ENCODE results near the gene ENAH.
"Not testable (repeated sequence)": the region's sequence is repeated elsewhere in the genome, so short reads cannot be mapped to it uniquely, and the experiment has no call there.

ENAH gene

DNA sequence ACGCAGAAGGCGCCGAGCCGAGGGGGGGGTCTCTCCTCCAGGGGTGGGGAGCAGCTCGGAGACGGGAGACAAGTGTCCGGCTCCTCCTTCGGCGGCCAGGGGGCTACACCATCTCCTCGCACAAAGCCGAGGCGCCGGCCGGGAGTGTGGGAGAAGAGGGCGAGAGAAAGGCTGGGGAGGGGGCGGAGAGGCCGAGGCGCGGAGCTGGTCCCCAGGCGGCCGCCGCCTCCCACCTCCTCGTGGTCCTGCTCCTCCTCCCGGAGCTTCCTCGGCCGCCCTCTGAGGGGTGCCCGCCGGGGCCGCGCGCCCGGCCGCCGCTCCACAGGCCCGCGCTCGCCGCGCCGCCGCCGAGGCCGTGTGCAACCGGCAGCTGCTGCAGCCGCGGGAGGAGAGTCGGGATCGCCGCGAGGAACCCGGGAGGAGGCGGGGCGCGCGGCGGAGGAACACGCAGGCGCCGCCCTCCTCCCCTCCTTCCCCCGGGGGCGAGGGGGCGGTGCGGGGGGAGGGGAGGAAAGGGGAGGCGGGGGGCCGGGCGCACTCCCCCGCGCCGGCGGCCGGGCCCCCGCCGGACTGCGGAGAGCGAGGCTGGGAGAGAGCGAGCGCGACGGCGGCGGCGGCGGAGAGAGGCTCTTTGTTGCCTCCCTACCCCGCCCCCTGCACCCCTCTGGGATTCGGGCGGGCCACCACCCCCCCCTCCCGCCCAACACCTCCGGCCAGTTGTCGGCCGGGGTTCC is at the start of gene ENAH:
Gene ENAH (minus strand): TSS at position 395 of the 734 bp plus-strand sequence. CDS start 433 bp downstream, outside the sequence.
- DNase-seq = peak; percentile 29

DNA sequence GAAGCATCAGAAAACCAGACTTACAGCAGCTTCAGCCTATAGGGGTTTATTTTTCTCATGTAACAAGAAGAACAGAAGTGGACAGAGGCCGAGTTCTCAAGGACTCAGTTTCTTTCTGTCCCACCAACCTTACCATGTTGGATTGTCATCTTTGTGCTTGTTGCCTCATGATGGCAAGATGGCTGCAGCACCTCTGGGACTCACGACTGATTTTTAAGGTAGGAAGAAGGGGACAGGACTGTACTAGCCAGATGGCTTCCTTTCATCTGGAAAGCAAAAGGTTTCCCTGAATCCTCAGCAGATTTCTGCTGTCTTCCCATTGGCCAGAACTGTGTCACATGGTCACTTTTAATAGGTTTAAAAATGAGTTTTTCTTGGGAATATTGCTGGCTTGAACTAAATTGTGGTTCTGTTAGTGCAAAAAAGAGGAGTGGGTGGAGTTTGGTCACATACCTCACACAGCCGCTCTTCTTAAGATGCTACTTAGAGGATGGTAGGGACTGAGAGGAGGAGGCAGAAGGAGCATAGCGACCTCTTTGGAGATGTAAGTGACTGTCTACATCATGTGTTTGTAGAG is 48.1 kb upstream of the ENAH start:
- no peak for DNase-seq

DNA sequence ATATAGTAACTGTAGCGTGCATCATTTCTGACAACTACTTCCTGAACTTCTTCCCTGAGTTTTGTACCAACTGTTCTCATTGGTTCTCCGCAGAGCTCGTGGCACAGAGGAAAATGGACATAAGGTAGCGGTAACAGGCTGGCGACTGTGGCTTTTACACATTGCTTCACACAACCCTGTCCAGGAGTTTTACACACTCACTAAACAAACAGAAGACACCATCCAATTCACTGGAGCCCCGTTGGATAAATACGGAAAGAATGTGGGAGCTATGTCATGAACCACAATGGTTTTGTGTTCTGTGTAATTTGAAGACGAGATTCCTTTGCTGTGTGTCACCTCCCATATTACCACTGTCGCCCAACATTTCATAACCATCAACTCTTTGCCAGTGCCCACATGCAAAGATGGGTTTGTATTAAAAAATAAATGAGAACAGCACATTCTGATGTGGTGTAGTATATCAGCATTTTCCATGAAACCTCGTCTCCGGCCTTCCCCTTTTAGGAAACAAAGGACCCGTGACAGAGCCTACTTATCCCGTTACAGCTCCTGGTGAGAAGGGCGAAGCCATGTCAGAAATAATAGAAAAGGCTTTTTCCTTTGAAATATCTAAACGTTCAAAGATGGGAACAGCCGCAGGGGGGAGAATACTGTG is 47.4 kb upstream of the ENAH start:
- DNase-seq = no peak

DNA sequence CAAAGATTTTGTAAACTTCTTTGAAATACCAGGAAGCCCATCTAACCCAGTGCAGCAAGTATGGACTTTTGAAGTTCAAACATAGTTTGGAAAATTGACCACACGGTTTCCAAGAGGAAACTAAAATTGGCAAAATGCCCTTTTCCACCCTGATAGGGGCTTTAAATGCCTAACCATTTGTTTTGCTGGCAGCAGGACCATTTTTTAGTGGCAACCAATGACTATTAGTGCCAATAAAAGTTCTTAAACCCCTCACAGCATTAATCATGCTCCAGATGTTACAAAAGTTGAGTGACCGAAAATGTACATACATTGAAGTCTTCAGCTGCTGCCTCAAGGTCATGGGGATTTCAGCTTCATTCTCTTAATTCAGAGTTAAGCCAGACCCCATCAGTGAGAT is 46.4 kb upstream of the ENAH start:
- no peak for DNase-seq

DNA sequence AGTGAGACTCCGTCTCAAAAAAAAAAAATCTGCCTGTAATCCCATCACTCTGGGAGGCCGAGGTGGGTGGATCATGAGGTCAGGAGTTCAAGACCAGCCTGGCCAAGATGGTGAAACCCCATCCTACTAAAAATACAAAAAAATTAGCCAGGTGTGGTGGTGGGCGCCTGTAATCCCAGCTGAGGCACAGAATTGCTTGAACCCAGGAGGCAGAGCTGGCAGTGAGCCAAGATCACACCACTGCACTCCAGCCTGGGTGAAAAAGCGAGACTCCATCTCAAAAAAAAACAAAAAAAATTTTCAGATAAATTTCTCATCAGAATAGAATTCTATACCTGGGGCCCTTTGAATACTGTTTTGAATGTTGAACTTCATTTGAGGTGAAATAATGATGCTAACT is 45.3 kb upstream of the ENAH start:
- not testable (repeated sequence) for DNase-seq

DNA sequence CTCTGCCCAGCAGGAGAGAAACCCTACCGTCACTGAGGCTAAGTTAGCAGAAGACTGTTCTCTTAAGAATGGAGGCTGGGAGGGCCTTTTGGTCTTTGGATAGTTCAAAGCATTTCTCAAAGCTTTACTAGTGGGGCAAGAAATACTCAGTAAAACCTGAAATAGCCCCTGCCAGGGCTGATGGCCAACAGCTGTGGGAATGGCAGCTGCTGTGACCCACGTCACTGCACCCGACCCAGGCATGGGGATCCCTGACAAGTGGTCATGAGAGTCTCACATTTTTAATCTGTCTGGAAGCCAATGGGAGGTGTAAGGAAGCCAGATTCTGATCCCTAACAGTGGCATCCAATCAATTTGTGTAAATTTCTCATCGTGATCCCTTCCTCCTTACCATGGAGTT is 44.5 kb upstream of the ENAH start:
- no peak for DNase-seq

DNA sequence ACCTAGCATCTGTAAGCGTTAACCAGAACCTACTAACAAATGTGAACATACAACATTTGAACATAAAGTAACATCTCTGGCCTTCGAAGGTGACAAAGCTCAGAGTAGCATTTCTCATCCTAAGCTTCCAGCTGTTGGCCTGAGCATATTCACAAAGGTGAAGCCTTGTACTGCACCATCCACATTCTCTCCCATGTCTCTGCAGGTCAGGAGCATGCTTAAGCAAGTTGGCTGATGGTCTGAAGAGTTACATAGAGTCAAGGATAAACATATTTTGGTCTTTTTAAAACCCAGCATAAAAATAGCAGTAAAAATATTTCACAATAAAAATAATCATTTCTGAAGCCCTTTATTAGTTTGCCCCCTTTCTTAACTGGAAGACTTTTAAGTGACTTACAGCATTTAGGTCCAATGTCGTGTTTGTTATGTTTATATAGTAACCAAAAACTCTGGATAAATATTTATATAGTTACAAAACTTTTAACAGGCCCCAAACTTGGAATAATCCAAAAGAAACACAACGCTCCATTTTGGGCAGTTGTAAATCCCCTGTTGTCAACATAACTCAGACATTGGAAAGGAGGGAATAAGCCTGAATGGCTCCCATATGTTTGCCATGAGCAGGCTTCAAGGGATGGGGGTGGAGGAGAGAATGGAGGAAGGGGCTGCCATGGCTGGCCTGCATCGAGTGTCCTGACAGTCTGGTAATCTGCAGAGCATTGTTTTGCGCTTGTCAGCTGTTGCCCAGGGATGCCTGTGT is 42.8 kb upstream of the ENAH start:
- no peak for DNase-seq

DNA sequence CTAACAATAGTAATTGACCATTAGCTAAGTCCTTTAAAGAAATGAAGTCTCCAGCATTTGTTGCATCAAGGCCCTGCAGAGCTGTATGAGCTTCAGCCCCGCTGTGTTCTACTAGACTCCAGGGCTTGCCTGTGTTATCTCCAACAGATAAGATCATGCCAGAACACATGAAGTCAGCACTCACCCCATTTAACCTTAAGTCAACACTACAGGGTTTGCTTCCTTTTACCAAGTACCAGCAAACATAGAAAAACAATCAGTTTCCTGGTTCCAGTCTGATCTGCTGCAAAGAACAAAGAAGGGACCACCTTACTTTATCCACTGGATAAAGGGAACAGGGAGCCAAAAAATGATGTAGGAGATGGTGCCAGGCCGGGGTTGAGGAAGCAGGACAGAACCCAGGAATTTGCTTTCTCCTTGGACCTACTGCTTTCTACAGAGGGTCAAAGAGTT is 41.3 kb upstream of the ENAH start:
- DNase-seq = no peak

DNA sequence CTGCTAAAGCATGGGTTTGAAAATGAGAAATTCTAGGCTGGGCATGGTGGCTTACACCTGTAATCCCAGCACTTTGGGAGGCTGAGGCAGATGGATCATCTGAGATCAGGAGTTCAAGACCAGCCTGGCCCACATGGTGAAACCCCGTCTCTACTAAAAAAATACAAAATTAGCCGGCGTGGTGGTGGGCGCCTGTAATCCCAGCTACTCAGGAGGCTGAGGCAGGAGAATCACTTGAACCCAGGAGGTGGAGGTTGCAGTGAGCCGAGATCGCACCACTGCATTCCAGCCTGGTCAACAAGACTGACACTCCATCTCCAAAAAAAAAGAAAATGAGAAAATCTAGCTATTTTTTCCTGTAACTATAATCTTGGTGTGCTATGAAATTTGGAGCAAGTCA is 40.8 kb upstream of the ENAH start:
- DNase-seq = not testable (repeated sequence)

DNA sequence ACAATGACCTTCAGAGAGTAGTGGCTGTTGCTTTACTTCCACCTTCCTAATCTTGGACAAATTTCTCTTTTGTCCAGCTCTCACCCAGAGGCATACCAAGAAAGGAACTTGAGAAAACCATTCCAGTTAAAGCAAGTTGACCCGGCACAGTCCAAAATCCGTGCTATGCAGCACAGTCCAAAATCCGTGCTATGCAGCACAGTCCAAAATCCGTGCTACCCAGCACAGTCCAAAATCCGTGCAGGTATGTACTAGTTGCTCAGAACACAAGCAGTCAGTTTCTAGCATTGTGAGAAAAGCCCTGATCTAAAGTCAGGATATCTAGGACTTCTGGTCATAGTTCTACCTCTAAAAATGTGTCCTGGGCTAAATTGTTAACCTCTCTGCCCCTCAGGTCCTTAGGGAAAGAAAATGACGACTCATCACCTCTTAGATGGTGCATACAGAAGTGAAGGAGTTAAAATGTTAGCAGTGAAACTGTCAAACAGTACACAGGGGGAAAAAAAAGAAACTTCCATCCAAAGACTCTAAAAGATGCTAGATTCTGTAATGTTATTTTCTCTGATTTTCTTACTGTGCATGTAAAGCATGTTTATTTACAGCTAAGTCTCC is 40.3 kb upstream of the ENAH start:
- no peak for DNase-seq

DNA sequence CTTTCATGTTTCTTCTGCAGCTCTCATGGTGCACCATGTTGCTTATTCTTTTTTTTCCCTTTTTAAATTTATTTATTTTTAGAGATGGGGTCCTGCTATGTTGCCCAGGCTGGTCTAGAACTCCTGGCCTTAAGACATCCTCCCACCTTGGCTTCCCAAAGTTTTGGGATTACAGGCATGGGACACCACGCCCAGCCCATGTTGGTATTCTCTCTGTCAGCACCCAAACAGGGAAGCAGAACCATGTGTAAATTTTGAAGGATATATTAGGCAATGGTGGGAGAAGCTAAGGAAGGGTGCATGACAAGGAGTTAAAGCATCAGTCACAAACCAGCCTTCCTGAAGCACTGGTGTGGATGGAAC is 39.6 kb upstream of the ENAH start:
- DNase-seq = no peak

DNA sequence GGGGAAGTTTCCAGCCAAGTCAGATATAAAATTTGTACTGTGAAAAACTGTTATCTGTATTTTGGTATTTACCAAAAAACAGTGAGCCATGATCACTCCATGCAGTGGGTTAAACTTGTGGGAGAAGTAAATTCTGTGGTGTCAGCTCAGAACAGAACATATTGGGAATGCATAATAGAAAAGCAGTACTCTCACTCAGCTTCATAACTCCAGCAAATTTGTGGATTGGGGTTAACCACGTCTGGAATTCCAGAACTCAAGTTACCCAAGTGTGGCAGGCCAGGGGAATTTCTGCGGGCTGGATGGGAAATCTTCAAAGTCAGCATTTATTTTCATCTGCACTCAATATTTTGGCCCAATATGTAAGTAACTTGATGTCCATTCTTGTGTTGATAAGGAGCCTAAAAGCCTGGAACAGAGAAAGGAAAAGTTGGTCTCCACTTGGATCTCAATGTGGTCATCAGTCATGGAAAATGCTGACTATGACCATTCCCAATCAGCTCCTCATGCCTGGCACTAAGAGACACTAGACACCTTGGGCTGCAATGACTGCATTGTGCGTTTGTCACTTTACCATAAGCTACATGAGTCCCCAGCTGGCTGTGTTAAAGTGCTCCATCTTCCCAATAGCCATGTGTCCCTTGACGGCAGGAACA is 39.1 kb upstream of the ENAH start:
- no peak for DNase-seq

DNA sequence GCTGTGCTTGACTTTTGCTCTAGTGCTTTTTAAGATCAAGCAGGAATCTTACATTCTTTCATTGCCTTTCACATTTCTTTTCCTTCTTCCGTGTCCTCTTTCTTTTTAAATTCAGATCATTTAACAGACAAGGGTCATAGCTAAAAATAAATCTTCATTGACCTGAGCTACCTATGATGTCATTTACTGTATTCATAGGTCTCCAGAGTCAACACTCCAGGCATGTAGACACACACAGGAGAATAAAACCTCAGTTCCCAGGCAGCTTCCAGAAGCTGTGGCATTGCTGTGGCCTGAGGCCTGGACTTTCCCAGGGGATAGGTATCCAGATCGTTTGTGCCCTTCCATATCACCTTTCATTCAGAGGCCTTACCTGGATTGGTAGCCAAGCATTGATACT is 38.5 kb upstream of the ENAH start:
- no peak for DNase-seq

DNA sequence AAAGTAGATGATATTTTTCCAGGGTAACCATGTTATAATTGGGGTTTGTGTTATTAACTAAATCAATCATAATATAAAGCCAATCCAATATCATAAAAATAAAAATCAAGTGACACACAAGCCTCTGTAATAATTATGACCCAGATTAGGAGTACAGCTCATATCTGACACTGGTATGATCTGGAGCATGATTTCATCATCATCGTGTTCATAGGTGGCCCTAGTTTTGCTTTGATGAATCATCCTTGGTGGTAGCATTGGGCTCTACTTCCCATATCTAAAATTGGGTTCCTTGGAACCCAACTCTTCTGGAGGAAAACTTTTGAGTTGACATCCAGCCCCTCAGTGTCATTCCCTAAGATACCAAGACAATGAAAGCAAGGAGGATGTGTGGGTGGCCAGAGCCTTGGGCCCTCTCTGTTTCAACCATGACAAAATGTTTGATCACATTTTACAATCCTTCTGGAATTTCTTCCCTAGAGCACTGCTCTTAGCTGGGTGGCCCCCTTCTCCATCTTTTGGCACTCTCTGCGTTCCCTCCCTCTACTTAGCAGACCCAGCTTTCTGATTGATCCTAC is 37.0 kb upstream of the ENAH start:
- DNase-seq = no peak

DNA sequence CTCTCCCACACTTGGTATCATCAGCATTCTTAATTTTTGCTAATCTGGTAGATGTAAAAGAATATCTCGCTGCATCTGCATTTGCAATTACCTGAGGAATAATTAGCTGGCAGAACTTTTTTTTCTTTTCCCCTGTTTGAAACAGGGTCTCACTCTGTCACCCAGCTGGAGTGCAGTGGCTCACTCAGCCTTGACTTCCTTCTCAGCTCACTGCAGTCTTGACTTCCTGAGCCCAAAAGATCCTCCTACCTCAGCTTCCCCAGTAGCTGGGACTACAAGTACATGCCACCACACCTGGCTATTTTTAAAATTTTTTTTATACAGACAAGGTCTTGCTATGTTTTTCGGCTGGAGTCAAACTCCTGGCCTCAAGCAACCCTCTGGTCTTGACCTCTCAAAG is 35.4 kb upstream of the ENAH start:
- no peak for DNase-seq

DNA sequence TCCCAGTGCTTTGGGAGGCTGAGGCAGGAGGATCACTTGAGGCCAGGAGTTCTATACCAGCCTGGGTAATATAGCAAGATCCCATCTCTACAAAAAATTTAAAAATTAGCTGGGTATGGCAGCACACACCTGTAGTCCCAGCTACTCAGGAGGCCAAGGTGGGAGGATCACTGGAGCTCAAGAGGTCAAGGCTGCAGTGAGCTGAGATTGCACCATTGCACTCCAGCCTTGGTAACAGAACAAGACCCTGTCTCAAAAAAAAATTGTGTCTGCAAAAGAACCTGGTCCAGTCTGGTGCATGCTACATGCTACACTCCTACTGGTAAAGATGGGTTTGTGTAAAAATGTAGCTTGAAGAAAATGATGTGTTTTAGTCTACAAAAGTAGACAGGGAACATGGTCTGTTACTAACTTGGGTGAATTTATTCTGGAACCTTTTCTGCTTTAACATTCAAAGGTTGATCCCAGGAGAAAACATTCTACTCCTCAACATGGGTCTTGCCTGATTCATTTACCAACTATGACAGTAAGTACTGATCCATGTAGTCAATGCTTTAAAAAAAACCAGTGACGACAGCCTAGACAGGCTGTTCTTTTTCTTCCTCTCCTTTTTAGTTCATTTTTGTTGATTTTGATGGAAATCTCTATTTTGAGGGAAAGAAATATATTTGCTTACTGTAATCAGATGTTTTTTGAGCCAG is 32.7 kb upstream of the ENAH start:
- DNase-seq = no peak

DNA sequence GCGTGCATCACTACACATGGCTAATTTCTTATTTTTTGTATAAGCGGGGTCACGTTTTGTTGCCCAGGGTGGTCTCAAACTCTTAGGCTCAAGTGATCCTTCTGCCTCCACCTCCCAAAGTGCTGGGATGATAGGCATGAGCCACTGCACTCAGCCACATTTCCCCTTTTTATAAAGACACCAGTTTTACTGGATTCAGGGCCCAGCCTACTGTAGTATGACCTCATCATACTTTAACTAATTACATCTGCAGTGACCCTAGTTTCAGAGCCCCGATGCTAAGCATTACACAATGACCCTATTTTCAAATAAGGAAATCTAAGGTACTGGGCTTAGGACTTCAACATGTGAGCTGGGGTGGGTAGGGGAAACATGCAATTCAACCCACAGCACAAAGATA is 31.8 kb upstream of the ENAH start:
- no peak for DNase-seq

DNA sequence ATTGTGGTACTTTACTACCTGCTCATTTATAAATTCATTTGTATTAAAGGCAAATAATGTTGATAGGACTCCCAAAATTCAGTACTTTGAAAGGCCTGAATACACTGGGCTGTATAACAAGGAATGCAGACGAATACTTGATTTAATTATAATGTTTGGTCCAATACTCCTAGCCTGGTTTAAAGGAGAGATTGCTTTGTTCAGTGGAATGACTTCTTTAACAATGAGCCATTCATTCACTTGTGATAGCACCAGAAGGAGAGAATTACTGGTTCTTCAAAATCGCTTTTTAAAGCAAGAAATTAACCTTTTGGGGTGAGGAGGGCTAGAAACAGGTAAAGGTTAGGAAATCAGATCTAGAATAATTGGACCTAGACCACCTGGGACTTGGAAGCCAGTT is 28.3 kb upstream of the ENAH start:
- DNase-seq = no peak

DNA sequence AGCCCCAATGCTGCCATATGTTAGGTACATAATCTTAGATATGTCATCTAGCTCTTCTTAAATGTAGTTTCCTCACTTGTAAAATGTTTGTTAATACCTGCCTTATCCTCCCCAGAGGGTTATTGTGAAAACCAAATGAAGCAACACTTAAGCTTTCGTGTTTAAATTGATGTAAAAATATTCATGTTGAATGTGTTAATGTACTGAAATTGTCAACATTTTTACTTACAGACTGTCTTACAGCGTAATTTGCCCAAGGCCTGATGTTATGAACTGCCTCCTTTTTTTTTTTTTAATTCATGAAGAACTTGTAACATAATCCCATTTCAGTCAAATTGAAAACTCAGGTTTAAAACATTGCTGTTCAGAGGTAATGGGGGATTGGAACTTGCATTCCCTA is 25.6 kb upstream of the ENAH start:
- no peak for DNase-seq

DNA sequence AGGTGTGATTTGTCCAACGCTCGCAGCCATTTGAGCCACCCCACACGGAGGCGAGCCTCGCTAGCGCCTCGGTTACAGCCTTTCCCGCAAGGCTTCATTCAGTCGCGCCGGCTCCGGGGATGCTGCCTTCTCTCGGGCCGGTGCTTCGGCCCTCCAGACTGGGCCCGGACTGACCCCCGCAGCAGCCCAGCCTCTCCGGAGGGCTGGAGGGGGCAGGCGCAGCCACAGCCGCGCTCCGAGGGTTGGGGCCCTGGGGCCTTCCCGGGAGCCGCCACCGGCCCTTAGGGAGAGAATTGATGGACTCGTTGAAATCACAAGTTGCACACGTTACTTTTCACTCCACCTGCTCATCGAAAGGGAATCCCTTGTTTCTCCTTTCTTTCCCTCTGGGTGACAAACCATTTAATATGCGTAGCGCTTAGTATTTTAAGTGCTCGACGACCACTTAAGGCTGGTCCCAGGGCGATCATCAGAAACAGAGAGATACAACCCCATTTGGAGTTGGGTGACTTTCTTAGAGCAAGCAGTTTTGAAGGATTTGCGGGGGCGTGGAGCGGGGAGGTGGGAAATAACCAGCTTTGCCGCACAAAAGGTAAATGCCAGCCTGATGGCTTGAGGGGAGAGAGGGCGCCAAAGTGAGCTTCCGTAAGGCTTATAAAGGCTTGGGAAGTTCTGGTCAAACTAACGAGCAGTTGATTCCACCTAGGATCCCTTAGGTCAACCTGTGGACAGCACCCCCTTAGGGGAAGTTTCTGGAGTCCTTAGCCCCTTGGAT is 24.6 kb upstream of the ENAH start:
- no peak for DNase-seq

DNA sequence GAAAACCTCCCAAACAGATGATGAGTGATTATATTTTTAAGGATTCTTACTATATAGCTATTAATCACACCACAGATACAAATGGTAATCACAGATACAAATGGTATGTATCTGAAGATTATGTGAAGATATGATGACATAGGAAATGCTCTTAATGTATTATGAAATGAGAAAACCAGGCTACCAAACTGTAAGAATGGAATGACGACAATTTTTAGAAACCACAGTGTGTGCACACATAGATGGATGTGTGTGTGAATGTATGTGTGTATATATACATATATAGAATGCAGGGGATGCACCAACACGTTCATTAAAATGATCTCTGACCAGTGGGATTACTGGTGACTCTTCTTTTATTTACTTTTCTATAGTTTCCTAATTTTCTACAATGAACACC is 21.5 kb upstream of the ENAH start:
- DNase-seq = no peak

Data from CD4-positive, alpha-beta T cell treated with Interleukin-17A for 1 hour (primary cell).